NCI-H2196 treated with DMSO at 0.1 percent for 48 hours (cell line): Measurements from ENCODE around the gene KRTAP2-4.
"Not testable (repeated sequence)": the region's sequence is repeated elsewhere in the genome, so short reads cannot be mapped to it uniquely, and the experiment has no call there.

ENCODE experiments used
- DNase-seq: peaks from one replicate; lab custom pipeline; 2025; ENCODE audit not compliant: unreplicated experiment; lab: John Stamatoyannopoulos, UW

The KRTAP2-4 gene

DNA sequence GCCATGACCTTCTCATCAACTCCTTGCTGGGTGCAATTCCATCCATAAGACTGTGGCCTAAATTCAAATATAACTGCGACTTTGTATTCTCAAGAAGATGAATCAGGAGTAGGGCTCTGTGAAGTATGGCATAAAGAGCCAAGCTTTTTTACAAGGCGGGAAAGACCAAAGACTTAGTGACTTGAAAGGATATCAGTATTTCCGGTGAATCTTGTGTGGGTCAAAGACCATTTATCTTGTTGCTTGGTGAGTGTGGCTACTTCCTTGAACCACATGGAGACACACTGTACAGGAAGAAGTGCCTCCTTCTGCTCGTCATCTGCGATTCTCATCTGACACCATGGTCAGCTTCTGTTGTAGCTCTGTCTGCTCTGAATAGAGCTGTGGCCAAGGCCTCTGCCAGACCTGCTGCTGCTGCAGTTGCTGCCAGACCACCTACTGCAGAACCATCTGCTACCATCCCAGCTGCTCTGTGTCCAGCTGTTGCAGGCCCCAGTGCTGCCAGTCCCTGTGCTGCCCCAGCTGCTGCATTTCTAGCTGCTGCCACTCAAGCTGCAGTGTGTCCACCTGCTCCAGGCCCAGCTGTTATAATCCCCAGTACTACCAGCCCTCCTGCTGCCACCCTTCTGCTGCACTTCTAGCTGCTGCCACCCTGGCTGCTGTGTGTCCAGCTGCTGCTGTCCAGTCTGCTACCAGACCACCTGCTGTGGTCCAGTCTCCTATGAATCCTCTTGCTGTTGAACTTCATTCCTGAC, 6.1 kb upstream of the KRTAP2-4 start:
- DNase-seq, result no peak

DNA sequence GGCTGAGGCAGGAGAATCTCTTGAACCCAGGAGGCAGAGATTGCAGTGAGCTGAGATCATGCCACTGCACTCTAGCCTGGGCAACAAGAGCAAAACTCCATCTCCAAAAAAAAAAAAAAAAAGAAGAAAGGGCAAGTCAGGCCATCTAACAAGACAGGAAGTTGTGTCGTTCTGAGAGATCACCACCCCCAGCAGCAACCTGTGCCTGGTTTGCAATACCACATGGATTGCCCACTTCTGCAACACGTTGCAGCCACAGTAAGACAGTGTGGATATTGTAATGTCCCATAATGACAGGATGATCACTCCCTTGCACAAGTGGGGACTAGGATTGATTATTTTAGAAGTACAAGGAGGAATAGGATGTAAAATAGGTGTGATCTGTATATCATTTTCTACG, 3.4 kb upstream of the KRTAP2-4 start:
- no peak for DNase-seq

DNA sequence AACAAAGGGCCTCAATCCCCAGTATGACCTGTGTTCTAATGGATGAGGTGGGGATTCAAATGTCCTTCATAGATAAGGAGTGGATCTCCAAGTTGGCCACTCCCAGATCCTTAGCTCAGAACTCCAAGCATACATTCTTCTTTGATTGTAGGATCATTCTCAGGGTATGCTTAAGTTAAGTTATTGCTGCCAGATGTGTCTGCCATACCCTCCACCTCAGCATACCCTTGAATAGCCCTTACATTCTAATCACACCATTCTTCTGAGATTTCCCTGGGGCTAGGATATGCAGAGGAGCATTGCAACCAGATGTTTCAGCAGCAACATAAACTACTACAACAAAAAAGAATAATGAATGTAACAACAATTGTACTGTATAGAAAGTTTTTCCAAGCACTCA, 1.6 kb upstream of the KRTAP2-4 start:
- no peak for DNase-seq

DNA sequence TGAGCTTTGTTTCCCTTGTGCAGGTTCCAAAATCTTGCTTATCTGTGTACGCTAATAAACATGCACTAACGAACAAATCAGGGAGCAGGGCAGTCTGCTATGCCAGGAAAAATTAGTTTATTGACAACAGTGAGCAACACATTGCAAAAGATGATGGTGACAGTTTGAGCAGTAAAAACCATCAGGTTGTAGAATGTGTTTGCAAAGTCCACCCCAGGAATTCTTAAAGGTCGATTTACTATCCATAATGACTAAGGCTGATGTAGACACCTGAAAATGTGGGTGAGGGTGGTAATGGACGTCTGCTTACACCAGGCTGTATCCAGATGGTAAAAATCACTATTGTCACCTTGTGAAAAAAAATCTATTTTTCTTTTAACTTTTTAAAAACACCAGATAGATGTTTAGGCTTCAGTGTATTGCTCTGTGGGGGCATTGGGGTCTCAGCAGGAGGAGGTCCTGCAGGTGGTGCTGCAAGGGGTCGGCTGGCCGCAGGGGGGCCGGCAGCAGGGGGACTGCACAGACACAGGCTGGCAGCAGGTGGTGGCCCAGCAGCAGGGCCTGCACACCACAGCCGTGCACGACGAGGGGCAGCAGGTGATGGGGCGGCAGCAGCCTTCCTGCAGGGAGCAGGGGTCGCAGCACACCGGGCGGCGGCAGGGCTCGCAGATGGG, 526 bp downstream of the KRTAP2-4 start:
- DNase-seq, result not testable (repeated sequence)

DNA sequence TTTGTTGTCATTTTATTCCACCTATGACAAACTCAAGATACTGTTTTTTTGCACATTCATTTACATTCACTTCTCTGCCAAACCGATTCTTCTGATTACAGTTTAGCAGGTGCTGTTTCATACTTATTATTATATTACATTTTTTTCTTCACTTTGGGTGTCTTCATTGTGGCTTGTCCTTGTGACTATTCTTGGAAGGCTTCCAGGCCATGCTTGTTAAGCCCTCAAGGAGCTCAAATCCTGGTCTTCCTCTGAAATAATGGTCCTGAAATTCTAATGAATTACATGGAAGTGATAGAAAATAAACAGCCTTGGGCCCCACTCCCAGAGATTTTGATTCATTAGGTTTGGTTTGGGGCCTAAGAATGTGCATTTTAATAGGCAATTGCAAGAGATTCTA, 1.4 kb downstream of the KRTAP2-4 start:
- DNase-seq, result no peak

DNA sequence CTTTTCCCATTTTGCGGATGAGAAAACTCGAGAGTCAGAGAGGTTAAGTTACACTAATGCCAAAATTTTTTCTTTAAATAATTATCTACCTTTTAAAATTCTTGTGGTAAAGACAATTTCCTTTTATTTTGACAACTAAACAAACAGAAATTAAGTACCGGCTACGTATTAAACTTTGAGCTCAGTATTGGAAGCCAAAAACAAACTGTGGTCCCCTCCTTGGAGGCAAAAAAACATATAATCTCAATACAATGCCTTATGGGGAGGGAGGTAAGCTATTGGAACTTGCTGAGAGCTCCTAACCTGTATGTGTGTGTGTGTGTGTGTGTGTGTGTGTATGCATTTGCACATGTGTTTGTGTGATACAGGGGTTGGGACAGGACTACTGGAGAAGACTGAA, 2.2 kb downstream of the KRTAP2-4 start:
- DNase-seq, result no peak

DNA sequence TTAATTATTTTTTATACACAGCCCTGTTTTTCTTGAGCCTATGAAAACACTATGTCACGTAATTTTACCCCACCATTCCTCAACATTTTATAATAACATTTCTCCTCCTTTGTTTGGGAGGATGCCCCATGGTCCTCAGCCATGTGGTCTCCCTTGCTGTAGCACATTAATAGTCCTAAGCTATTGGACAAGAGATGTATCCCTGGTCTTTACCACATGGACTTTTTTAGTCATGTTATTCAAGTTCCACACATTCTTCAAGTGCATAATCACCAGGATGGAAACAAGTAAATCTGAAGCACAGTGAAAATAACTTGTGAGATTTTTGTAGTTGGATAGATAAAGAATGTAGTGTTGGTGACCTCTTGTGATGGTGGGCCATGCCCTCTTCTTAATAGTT, 3.7 kb downstream of the KRTAP2-4 start:
- DNase-seq, result no peak

DNA sequence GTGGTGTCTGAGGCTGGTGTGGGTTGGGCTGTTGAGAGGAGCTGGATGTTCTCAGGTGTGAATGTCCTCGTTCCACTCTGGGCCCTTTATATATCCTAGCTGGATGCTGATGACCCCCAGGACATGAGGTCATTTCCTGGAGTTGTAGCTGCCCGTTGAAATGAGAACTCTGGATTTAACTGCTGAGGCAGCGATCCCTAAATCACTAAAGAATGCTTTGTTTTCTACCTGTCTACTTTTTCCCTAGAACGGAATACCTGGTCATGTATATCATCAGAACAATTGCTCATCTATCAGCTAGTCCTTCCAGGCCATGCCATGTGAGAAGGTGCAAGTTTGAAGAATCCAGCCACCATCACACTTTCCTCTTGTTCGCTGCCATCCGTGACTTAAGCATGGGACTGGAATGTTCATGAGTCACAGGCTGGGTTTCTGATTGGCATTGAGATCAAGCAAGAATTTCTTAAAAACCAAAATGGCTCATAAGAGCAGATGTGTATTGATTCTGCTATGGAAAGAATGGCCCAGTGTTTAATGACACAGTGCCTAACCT, 5.6 kb downstream of the KRTAP2-4 start, which contains the start of gene KRTAP2-3:
Gene KRTAP2-3, minus strand, starts transcription at position 63 of the 553 bp plus-strand sequence. CDS start 64 bp downstream, outside the sequence.
- DNase-seq, result no peak

DNA sequence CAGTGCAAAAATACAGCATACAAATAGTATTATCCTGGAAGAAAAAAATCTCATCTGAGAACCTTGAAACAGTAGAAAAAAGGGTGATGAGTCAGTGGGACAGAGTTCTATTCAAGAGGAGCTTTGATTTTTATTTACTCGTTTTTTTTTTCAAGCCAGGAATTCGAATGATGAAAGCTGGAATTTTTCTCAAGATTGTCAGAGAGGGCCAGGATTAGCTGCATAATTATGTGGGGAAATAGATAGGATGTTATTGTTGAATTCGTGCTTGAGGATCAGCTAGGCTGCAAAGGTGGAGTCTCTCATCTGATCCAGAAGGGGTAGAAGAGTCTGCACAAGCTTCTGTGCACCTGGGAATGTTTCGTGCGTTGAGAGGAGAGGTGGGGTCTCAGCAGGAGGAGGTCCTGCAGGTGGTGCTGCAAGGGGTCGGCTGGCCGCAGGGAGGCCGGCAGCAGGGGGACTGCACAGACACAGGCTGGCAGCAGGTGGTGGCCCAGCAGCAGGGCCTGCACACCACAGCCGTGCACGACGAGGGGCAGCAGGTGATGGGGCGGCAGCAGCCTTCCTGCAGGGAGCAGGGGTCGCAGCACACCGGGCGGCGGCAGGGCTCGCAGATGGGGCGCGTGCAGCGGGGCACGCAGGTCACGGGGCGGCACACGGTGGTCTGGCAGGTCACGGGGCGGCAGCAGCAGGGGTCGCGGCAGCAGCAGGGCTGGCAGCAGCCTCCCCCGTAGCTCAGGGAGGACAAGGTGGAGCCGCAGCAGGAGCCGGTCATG, 6.2 kb downstream of the KRTAP2-4 start:
- DNase-seq, result not testable (repeated sequence)

DNA sequence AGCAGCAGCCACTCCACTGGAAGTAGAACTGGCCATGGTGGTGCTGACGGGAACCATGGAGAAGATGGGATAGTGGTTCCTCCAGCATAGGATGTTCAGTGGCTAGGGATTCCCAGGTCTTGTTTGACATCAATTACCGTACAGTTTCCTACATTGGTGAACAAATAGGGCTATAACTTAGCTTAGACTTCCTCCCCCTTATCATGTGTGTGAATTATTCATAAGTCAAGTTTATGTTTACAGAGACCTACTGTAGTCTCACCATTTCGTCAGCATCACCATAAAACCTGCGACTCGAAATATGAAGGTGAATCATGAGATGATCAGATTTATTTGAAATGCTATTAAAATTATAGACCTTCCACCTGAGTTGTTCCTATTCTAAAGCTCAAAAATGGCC, 6.9 kb downstream of the KRTAP2-4 start:
- no peak for DNase-seq

DNA sequence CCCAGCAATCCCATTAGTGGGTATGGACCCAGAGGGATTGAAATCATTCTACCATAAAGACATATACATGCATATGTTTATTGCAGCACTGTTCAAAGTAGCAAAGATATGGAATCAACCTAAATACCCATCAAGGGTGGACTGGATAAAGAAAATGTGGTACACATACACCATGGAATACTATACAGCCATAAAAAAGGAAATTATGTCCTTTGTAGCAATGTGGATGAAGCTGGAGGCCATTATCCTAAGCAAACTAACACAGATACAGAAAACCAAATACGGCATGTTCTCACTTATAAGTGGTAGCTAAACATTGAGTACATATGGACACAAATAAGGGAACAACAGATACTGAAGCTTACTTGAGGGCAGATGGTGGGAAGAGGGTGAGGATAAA, 8.1 kb downstream of the KRTAP2-4 start:
- no peak for DNase-seq

DNA sequence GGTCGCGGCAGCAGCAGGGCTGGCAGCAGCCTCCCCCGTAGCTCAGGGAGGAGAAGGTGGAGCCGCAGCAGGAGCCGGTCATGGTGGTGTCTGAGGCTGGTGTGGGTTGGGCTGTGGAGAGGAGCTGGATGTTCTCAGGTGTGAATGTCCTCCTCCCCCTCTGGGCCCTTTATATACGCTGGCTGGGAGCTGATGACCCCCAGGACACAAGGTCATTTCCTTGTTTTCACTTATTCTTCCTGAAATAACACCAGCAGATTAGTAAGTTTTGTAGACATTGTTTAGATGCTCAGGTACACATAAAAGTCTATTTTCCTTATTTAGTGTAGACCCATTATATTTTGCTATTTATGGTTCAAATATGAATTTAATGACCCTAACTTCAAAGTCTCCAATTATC, 10.5 kb downstream of the KRTAP2-4 start, which contains the start of gene KRTAP2-2:
Gene KRTAP2-2, minus strand, starts transcription at position 101 of the 400 bp plus-strand sequence. Its CDS starts 19 bp downstream, at position 82.
- DNase-seq, result not testable (repeated sequence)

DNA sequence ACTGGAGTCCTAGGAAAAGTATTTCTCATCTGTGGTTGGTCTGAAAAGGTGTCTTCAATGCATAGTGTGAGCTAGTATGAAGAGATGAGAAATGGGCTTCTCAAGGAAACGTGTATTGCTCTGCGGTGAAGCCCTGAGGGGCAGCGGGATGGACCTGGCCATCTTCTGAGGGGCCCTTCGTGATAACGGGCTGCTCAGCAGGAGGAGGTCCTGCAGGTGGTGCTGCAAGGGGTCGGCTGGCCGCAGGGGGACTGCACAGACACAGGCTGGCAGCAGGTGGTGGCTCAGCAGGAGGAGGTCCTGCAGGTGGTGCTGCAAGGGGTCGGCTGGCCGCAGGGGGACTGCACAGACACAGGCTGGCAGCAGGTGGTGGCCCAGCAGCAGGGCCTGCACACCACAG, 11.1 kb downstream of the KRTAP2-4 start:
- DNase-seq, result not testable (repeated sequence)

DNA sequence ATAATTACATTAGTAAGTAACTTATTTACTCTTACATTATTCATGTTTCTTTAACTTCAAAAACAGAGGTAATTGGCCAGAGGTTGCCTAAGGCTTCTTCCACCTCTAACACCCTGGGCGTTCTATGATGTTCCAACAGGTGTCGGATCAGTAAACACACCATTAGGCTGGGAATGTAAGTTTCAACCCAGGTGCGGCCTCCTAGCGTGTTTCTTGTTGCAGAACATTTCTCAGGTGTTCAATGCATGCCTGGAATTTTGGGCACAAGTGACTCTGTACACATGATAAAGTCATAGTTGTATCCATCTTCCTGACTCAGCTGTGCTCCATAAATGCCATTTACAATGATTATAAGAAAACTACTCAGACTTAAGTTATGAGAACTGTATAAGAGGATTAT, 11.7 kb downstream of the KRTAP2-4 start:
- no peak for DNase-seq

DNA sequence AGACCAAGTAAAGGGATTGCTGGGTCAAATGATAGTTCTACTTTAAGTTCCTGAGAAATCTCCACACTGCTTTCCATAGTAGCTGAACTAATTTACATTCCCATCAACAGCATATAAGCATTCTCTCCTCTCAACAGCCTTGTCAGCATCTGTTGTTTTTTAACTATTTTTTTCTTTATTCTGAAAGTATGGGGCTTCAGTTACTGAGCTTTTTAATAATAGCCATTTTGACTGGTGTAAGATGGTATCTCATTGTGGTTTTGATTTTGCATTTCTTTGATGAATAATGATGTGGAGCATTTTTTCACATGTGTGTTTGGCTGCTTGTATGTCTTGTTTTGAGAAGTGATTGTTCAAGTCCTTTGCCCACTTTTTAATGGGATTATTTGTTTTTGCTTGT, 13.1 kb downstream of the KRTAP2-4 start:
- no peak for DNase-seq

DNA sequence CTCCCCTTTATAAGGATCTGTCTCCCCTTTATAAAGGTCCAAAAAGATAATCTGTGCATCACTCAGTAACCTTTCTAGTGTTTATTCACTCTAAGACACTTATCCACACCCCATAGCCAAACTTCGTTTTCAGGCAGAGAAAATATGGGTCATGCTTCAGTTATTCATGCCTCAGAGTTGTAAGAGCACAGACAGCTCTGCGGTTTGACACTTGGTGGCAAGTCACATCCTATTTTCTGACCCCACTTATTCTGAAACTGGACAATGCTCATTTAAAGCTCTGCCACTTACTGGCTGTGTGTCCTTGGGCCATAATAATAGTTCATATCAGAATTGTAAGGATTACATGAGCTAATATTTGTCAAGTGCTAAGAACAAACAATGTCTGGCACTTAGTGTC, 16.6 kb downstream of the KRTAP2-4 start:
- DNase-seq, result no peak

DNA sequence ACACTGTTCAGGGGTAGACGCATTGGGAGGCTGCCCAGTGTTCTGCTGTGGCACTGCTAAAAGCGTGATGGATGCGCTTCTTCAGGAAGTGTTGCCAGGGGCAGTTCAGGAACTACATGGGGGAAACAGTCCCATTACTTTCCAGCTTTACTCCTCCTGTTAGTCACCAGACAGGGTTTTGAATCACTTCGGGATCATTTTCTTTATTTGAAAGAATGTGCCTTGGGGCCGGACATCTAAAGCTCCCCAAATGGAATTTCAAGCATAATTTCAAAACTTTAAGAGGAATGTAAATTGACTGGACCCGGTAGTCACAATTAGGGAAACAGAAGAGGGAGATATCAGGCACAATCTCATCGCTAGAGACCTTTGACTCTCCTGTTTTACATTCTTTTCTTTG, 17.2 kb downstream of the KRTAP2-4 start:
- DNase-seq, result no peak

DNA sequence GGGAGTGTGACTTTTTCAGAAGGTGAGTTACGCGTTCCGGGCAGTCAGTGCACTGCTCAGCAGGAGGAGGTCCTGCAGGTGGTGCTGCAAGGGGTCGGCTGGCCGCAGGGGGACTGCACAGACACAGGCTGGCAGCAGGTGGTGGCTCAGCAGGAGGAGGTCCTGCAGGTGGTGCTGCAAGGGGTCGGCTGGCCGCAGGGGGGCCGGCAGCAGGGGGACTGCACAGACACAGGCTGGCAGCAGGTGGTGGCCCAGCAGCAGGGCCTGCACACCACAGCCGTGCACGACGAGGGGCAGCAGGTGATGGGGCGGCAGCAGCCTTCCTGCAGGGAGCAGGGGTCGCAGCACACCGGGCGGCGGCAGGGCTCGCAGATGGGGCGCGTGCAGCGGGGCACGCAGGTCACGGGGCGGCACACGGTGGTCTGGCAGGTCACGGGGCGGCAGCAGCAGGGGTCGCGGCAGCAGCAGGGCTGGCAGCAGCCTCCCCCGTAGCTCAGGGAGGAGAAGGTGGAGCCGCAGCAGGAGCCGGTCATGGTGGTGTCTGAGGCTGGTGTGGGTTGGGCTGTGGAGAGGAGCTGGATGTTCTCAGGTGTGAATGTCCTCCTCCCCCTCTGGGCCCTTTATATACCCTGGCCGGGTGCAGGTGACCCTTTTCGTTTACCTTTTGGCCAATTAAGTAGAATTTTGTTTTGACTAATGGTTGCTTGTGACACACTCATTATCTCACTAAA, 18.8 kb downstream of the KRTAP2-4 start, which contains the start of gene KRTAP2-1:
Gene KRTAP2-1, minus strand, starts transcription at position 582 of the 731 bp plus-strand sequence. Its CDS starts 49 bp downstream, at position 533.
- DNase-seq, result not testable (repeated sequence)

DNA sequence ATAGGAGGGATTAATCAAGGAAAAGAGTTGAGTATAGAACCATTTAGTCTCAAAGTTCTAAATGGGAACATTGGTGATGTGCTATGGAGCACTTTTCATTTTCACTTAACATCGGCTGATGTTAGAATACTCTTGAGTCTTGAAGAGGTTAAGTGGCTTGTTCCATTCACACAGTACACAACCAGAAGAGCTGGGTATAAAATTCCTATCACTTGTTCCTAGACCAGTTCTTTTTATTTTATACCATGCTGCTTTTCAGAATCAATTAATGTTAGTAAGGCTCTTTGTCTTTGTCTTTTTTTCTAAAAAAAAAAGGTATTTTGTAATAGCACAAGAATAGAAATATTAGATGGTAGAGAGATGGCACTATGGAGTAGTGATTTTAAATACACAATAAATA, 22.7 kb downstream of the KRTAP2-4 start:
- no peak for DNase-seq

DNA sequence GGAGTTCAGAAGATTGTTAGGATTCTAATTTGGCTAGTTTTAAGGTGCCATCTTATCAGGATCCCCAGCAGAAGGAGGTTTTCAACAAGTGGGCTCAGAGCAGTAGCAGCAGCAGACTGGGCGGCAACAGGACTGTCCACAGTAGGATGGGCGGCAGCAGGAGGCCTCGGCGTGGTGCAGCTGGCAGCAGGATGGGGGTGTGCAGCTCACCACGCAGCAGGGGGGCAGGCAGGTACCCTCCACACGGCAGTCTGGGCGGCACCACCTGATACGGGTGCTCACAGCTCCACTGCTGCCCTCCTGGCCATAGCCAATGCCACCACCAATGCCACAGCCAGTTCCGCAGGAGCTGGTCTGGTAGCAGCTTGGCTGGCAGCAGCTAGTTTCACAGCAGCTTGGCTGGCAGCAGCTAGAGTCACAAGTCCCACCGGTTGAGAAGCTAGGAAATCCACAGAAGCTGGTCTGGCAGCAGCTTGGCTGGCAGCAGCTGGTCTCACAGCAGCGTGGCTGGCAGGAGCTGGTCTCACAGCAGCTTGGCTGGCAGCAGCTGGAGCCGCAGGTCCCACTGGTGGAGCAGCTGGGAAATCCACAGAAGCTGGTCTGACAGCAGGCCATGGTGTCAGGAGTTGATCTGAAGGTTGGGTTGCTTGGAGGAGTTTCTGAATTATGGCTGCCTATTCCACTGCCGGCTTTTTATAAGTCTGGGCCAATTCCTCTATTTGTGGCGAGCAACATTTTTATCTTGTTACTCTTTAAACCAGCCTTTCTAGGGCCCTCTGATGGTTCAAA, 24.7 kb downstream of the KRTAP2-4 start, which contains the start of gene KRTAP1-1:
Gene KRTAP1-1, minus strand, starts transcription at position 668 of the 789 bp plus-strand sequence. Its CDS starts 53 bp downstream, at position 615.
- DNase-seq, result not testable (repeated sequence)
